ENCODE measurements around the gene BCHE. TPM values are rescaled to one million over a fixed set of nuclear protein-coding genes. Genes with fewer than 3 reads are reported as not detected.

The BCHE gene
- total and polyA plus RNA-seq, 2 of the 13 experiments (the other 11 are each of a cell fraction or from before 2014, with no cell fraction given): not detected

GRCh38 chr3:165746874-165747273 lies 90.3 kb downstream of the BCHE start:
- TF ChIP-seq ZNF678 (CRISPR knock-in tag; IDR thresholded peaks at IDR 0.05) (no peak), TBX2 (CRISPR knock-in tag; IDR thresholded peaks at IDR 0.05; ENCODE audit: borderline replicate concordance) (no peak), ZFAT (CRISPR knock-in tag; conservative IDR thresholded peaks at IDR 0.05) (no peak), ZNF766 (CRISPR knock-in tag; IDR thresholded peaks at IDR 0.05; ENCODE audit: borderline replicate concordance) (no peak), MYC (CRISPR knock-in tag; IDR thresholded peaks at IDR 0.05; ENCODE audit: borderline replicate concordance) (no peak), ARNT2 (CRISPR knock-in tag; IDR thresholded peaks at IDR 0.05; ENCODE audit: low read depth) (no peak), PCBP2 (optimal IDR thresholded peaks at IDR 0.05; ENCODE audit: low read depth, low read length, poor library complexity, severe bottlenecking) (no peak), ZNF790 (CRISPR knock-in tag; IDR thresholded peaks at IDR 0.05; ENCODE audit: borderline replicate concordance) (no peak), ZNF589 (CRISPR knock-in tag; conservative IDR thresholded peaks at IDR 0.05) (no peak), SMAD3 (CRISPR knock-in tag; IDR thresholded peaks at IDR 0.05) (no peak), TCF7L2 (IDR thresholded peaks at IDR 0.05; ENCODE audit: low read depth, low read length) (no peak)
- TF ChIP-seq, protein P1, sequence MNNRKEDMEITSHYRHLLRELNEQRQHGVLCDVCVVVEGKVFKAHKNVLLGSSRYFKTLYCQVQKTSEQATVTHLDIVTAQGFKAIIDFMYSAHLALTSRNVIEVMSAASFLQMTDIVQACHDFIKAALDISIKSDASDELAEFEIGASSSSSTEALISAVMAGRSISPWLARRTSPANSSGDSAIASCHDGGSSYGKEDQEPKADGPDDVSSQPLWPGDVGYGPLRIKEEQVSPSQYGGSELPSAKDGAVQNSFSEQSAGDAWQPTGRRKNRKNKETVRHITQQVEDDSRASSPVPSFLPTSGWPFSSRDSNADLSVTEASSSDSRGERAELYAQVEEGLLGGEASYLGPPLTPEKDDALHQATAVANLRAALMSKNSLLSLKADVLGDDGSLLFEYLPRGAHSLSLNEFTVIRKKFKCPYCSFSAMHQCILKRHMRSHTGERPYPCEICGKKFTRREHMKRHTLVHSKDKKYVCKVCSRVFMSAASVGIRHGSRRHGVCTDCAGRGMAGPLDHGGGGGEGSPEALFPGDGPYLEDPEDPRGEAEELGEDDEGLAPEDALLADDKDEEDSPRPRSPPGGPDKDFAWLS (CRISPR knock-in tag; IDR thresholded peaks at IDR 0.05; ENCODE audit: borderline replicate concordance): no peak
- ATAC-seq (no peak), DNase-seq (ENCODE audit: low spot score) (no peak), FAIRE-seq (no peak)
- intact Hi-C loops (cut with micrococcal nuclease; ENCODE audit: unreplicated experiment): no loop called here
- no peaks in the 10 kb centered on the region for H4K20me1 ChIP-seq (ENCODE audit: insufficient read depth, low read length)
- H3K4me1 ChIP-seq (ENCODE audit: insufficient read depth, low read length): no peaks in the 10 kb centered on the region
- H3K9ac ChIP-seq (ENCODE audit: insufficient read depth, low read depth, low read length): no peak overlapping the region
- no peak overlapping the region for H3K4me3 ChIP-seq (replicated peaks in 1 of 3; ENCODE audit: insufficient read depth in 1 of 3, low read depth in 2 of 3, low read length in 3 of 3)
- in situ Hi-C loops (cut with HindIII; ENCODE audit: extremely low pct_ligation_motif_present, low pct_unique_long_range_greater_than_20kb): no loop called here
- no peaks in the 10 kb centered on the region; a peak in 1 of 5 replicates for H3K27me3 ChIP-seq (ENCODE audit: control insufficient read depth in 1 of 2, insufficient read depth in 2 of 2, low read length in 2 of 2)
- no TSS peak for BruUV-seq (replicated peaks)
- H3K27ac ChIP-seq (ENCODE audit: extremely low read length, insufficient read depth, low read length): no peak overlapping the region
- no peak overlapping the region for H3K4me2 ChIP-seq (ENCODE audit: low read depth, low read length)
- WGBS (ENCODE audit: low lambda C conversion rate): 0% methylated on average over 2 of the region's 2 CpGs
- no peak overlapping the region for H2AFZ ChIP-seq (ENCODE audit: low read length)
- CTCF ChIA-PET (ENCODE audit: low intra/inter-chr PET ratio, low total read pairs): no interaction called here
- H3K36me3 ChIP-seq (replicated peaks in 1 of 2; ENCODE audit: control insufficient read depth in 1 of 2, insufficient read depth in 2 of 2, low read length in 2 of 2): no peaks in the 10 kb centered on the region
- no peaks in the 10 kb centered on the region for H3K79me2 ChIP-seq (ENCODE audit: insufficient read depth, low read length)
- no peaks in the 10 kb centered on the region for H3K9me3 ChIP-seq (ENCODE audit: low read length)
- POLR2A ChIA-PET: no interaction called here
